ENCODE measurements around the gene ZNF343.
"Not testable (repeated sequence)": the region's sequence is repeated elsewhere in the genome, so short reads cannot be mapped to it uniquely, and the experiment has no call there.

The ZNF343 gene

DNA sequence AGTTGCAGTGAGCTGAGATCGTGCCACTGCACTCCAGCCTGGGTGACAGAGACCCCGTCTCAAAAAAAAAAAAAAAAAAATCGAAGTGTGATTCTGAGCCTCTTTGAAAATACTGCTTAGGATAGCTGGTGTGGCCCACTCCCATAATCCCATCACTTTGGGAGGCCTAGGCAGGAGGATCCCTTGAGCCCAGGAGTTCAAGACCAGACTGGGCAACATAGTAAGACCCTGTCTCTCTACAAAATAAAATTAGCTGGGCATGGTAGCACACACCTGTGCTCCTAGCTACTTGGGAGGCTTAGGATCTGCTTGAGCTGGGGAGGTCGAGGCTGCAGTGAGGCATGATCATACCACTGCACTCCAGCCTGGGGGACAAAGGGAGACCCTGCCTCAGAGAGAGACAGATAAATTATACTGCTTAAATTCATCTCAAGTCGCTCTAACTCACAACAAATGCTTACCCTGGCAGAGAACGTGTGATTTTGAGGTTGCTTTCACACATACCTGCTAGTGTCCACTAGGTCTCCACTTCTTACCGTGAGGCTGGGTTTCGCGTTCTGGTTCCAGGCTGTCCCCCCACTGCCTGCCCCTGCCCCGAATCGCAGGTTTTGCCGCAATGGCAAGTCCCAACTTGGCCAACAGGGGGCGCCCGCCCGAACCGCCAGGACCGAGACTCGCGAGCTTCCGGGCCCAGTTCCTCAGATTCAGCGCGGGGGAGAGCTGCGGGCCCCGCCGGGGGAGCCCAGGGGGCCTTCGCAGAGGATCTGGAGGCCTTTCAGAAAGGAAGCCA, 15.4 kb upstream of the ZNF343 start:
- peak; percentile 84 for DNase-seq (ENCODE audit: extremely low read depth, insufficient read length)
- H3K4me3 ChIP-seq (replicated peaks; ENCODE audit: low read depth, low read length), result peak overlapping the region; percentile 81
- no peaks in the 10 kb centered on the region for H3K36me3 ChIP-seq (ENCODE audit: control insufficient read depth, insufficient read depth, low read length)
- H3K27me3 ChIP-seq (replicated peaks; ENCODE audit: control insufficient read depth, insufficient read depth, low read length), result no peaks in the 10 kb centered on the region; the same call in 1 of the 2 replicates
- TF ChIP-seq, protein P1, sequence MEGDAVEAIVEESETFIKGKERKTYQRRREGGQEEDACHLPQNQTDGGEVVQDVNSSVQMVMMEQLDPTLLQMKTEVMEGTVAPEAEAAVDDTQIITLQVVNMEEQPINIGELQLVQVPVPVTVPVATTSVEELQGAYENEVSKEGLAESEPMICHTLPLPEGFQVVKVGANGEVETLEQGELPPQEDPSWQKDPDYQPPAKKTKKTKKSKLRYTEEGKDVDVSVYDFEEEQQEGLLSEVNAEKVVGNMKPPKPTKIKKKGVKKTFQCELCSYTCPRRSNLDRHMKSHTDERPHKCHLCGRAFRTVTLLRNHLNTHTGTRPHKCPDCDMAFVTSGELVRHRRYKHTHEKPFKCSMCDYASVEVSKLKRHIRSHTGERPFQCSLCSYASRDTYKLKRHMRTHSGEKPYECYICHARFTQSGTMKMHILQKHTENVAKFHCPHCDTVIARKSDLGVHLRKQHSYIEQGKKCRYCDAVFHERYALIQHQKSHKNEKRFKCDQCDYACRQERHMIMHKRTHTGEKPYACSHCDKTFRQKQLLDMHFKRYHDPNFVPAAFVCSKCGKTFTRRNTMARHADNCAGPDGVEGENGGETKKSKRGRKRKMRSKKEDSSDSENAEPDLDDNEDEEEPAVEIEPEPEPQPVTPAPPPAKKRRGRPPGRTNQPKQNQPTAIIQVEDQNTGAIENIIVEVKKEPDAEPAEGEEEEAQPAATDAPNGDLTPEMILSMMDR (IDR thresholded peaks at IDR 0.05; ENCODE audit: insufficient read depth, low read length, poor library complexity, severe bottlenecking), result peak; percentile 99

DNA sequence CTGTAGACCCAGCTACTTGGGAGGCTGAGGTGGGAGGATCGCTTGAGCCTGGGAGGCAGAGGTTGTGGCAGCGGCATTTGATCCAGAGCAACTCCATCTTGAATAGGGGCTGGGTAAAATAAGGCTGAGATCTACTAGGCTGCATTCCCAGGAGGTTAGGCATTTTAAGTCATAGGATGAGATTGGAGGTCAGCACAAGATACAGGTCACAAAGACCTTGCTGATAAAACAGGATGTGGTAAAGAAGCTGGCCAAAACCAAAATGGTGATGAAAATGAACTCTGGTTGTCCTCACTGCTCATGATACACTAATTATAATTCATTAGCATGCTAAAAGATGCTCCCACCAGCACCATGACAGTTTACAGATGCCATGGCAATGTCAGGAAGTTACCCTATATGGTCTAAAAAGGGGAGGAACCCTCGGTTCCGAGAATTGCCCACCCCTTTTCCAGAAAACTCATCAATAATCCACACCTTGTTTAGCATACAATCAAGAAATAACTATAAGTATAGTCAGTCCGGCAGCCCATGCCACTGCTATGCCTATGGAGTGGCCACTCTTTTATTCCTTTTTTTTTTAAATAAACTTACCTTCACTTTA, 14.2 kb upstream of the ZNF343 start:
- not testable (repeated sequence) for H3K4me3 ChIP-seq (replicated peaks; ENCODE audit: low read depth, low read length); H3K27me3 ChIP-seq (replicated peaks; ENCODE audit: control insufficient read depth, insufficient read depth, low read length); DNase-seq (ENCODE audit: extremely low read depth, insufficient read length); H3K36me3 ChIP-seq (ENCODE audit: control insufficient read depth, insufficient read depth, low read length)

DNA sequence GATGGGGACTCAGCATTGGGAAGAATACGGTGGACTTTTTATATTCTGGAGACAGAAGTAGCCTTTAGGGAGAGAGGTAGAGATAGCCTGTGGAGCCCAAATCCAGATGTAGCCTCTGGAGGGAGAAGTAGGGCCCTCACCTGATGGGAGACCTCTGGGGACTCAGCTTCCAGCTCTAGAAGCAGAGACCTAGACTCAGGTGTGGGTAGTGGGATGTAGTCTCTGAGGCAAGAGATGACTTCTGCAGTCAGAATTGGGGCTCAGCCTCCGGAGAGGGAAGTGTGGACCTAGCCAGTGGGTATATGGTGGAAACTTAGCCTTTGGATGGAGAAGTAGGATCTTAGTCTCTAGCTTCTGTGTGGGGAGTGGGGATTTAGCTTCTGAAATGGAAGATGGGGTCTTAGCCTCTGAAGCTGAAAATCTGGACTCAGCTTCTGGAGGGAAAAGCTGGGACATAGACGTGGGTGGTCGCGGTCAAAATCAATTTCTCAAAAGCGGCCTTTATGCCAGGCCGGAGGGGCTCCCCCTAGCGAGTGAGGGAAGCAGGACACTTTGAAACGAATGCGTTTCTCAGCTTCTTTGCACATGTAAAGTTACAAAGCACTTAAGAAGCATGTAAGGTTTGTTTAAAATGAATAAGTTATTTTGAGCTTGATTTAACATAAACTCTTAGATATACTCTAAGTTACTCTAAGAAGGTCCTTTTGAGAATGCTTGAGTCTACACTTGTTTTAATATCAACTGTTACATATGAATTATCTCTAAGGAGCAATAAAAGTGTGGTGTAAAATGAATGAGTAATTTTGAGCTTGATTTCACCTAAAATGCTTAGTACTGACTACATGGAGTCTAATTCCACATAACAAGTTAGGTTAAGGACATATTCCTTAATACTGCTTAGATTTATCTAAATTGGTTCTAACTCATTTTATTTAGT, 12.9 kb upstream of the ZNF343 start:
- Histone ChIP-seq H3K4me3 (replicated peaks; ENCODE audit: low read depth, low read length) (no peak overlapping the region), H3K36me3 (ENCODE audit: control insufficient read depth, insufficient read depth, low read length) (no peaks in the 10 kb centered on the region), H3K27me3 (replicated peaks; ENCODE audit: control insufficient read depth, insufficient read depth, low read length) (no peaks in the 10 kb centered on the region; the same call in 1 of the 2 replicates)
- TF ChIP-seq, protein P1 (IDR thresholded peaks at IDR 0.05; ENCODE audit: insufficient read depth, low read length, poor library complexity, severe bottlenecking), result peak; percentile 96
- DNase-seq (ENCODE audit: extremely low read depth, insufficient read length), result no peak

DNA sequence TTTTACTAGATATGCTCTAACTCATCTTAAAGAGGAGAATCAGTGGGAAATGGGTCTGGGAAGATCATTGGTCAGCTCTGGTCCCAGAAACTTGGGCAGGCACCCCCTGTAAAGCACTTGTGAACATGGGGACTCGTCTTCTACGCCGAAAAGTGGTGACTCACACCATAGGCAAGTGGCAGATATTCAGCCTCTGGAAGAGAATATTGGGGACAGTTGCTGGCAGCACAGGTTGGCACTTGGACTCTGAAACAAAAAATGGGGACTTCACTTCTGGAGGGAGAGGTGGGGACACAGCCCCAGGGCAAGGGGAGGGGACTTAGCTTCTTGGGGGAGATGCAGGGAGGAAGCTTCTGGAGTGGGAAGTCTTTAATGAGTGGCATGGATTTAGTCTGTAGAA, 11.9 kb upstream of the ZNF343 start:
- TF ChIP-seq, protein P1 (IDR thresholded peaks at IDR 0.05; ENCODE audit: insufficient read depth, low read length, poor library complexity, severe bottlenecking), result no peak

DNA sequence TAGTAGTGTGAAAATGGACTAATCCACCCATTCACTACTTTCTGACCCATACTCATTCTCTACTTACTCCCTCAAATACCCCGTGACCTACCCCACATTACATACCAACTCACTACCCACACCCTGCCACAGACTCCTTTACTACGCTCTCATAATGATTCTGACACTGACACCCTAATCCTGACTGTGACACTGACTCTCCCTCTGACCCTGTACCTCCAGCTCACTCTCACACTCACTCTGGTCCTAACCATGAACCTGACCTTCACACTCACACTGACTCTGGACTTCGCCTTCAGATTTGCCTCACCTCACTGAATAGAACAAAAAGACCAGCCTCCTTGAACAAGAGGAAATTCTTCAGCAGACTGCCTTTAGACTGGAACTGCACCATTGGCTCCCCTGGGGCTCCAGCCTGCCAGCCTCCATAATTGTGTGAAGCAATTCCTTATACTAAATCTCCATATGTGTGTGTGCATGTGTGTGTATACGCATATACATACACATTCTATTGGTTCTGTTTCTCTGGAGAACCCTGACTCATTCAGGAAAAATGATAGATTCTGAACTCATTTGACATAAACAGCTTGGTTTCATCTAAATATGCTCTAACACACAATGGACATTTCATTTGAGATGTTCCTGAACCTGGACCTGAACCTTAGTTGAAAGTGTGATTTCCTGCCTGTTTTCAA, 10.5 kb upstream of the ZNF343 start:
- H3K36me3 ChIP-seq (ENCODE audit: control insufficient read depth, insufficient read depth, low read length), result no peaks in the 10 kb centered on the region
- no peak overlapping the region for H3K4me3 ChIP-seq (replicated peaks; ENCODE audit: low read depth, low read length)
- no peaks in the 10 kb centered on the region; the same call in none of the 2 replicates for H3K27me3 ChIP-seq (replicated peaks; ENCODE audit: control insufficient read depth, insufficient read depth, low read length)
- TF ChIP-seq, protein P1 (IDR thresholded peaks at IDR 0.05; ENCODE audit: insufficient read depth, low read length, poor library complexity, severe bottlenecking), result no peak
- DNase-seq (ENCODE audit: extremely low read depth, insufficient read length), result no peak

More for the DNA sequence above, 11.9 kb upstream of the ZNF343 start:
- no peak overlapping the region for H3K4me3 ChIP-seq (replicated peaks; ENCODE audit: low read depth, low read length)
- no peak for DNase-seq (ENCODE audit: extremely low read depth, insufficient read length)
- no peaks in the 10 kb centered on the region; the same call in none of the 2 replicates for H3K27me3 ChIP-seq (replicated peaks; ENCODE audit: control insufficient read depth, insufficient read depth, low read length)
- no peaks in the 10 kb centered on the region for H3K36me3 ChIP-seq (ENCODE audit: control insufficient read depth, insufficient read depth, low read length)
